HG03175 (cell line): Measurements from ENCODE around the gene KARS1.
"Not testable (repeated sequence)": the region's sequence is repeated elsewhere in the genome, so short reads cannot be mapped to it uniquely, and the experiment has no call there.

Experiments used
- ATAC-seq: cut with Tn5 transposase; IDR thresholded peaks from one replicate; pipeline ENCODE4 v1.9.1; 2021; ENCODE audit warnings: mild to moderate bottlenecking, moderate library complexity; ENCODE audit not compliant: unreplicated experiment

The KARS1 gene

GRCh38 chr16:75626806-75627205, 20.7 kb downstream of the KARS1 start:
- ATAC-seq = no peak

DNA sequence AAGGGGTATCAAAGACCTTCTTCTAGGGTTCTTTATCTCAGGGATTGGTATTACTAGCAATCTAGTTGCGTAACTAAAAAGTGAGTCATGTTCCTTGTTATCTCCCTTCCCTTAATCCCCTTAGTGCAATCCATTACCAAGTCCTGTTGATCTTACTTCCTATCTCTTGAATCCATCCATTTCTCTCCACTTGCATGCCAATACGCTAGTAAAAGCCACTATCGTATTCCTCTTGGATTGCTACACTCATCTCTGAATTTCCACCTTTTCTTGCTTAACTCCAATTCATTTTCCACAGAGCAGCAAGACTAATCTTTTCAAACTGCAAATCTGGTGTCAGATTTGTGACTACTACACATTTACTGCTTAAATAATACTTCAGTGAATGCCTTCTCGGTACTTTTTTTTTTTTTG, 22.5 kb downstream of the KARS1 start:
- ATAC-seq = no peak

DNA sequence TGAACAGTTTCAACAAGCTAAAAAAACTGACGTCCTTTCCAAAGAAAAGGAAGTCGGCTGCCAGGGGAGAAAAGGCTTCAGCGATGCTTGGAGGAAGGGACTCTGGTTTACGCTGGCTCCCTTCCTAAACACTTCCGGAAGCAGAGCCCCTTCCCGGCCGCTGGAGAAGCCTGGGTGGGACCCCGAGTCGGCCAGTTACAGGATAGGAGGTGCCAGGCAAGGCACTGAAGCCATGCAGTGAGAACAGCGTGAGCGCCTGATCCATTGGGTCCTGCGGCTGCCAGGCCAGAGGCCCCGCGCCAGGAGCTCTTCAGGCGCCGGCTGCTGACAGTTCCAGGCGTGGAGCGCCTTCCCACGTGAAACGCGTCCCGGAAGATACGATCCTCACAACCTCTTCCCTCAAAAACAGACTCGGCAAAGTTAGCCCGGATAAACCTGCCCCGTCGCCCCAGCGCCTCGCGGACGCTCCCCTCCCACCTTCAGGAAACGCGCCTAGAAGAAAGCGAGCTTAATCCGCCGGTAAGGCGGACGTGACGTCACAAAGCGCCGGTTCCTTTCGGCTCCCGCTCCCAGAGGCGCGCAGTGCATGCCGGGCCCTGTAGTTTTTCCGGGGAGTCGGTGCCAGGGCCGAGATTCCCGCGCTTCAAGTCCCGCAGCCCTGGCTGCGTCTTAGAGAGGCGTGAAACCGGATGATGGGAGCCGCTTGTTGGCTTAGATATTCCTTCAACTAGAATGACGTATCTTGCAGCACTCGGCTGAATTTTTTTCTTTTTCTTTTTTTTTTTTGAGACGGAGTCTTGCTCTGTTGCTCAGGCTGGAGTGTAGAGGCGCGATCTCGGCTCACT, 24.5 kb downstream of the KARS1 start, which contains the start of gene ADAT1:
Gene ADAT1, minus strand, starts transcription at position 521 of the 845 bp plus-strand sequence. CDS start 2,482 bp downstream, outside the sequence.
- ATAC-seq = peak; percentile 97

DNA sequence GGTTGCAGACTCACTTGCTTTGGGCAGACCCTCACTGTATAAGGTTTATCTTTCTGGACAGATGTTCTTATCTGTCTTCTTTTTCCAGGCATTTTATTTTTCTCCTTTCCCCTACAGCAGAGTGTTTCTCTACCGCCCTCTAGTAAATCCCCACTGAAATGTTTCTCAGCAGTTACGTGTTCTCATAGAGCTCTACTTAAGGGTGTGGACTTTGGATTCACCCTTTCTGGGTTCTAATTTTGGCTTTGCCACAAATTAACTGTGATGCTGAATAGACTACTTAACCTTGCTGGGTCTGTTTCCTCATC, 26.3 kb downstream of the KARS1 start:
- no peak for ATAC-seq

DNA sequence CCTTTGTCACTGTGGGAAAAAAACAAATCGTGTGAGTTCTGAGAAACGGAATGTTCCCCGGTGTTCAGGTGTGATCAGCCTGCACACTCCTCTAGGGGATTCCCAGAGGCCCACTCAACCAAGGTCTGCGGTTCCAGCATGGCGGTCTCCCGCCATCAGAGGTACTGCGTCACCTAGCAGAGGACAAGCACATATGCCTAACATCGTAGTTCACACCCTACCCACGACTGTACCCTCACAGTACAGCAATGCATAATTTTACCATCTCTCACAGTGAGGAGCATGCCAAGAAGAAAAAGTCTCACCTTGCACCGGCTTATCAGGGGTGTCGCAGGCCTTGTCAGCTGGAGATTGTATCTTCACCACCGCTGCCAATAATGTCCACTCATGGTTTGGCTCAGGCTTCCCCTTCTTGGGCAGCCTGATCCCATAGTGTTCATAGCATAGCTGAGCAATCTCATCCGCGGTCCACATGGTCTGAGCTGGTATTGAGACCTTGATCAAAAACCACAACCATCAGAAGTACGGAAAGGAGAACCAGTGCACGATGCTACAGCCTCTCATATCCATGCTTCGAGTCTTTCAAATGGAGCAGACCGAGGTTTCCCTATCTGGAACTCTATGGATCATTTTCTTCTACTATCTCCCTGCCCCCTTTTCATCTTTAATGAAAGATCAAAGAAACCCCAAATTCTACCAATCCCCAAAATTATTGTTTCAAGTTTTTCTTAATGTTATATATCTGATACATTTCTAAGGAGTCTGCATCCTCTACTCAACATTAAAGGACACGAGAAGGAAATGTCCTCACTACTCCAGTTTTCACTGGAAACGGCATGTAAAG, 26.9 kb downstream of the KARS1 start:
- ATAC-seq = no peak

DNA sequence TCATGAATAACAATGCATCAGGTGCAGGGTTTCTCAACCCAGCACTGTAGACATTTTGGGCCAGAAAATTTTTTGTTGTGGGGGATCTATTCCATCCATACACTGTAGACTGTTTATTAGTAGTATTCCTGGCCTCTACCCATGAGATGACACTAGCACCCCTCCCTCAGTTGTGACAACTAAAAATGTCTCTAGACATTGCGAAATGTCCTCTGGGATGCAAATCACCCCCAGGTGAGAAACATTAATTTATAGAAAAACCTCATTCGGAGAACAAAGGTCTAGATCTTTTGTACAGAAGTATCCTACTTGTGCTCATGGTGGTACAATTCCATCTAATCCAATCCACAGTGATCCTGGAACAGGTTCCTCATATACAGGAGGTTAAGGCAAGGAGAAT, 28.7 kb downstream of the KARS1 start:
- no peak for ATAC-seq

DNA sequence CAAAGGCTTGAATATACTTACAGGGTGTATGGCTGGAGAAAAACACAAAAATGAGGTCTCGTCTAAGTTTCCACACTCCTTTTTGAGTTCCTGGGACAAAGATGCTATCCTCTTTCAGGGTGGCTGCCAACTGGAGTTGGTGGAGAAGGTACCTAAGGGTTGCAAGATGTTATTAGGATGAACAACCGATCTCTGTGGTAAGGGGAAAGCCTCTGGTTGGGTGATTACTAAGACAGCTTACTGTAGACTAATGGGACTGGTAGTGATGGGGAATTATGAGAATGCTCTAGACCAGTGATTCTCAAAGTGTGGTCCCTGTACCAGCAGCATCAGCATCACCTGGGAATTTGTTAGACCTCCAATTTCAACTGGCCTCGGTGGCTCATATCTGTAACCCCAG, 30.3 kb downstream of the KARS1 start:
- ATAC-seq = no peak

- no peak for ATAC-seq
These were observed 30.9 kb downstream of the KARS1 start for GRCh38 chr16:75616521-75617010.

- no peak for ATAC-seq
These were observed 31.8 kb downstream of the KARS1 start for GRCh38 chr16:75615619-75616018.

- ATAC-seq = no peak
These were observed 33.2 kb downstream of the KARS1 start for GRCh38 chr16:75614066-75614897.

GRCh38 chr16:75606507-75606906, 41.0 kb downstream of the KARS1 start:
- no peak for ATAC-seq

- ATAC-seq = no peak
These were observed 44.2 kb downstream of the KARS1 start for GRCh38 chr16:75603241-75603640.

DNA sequence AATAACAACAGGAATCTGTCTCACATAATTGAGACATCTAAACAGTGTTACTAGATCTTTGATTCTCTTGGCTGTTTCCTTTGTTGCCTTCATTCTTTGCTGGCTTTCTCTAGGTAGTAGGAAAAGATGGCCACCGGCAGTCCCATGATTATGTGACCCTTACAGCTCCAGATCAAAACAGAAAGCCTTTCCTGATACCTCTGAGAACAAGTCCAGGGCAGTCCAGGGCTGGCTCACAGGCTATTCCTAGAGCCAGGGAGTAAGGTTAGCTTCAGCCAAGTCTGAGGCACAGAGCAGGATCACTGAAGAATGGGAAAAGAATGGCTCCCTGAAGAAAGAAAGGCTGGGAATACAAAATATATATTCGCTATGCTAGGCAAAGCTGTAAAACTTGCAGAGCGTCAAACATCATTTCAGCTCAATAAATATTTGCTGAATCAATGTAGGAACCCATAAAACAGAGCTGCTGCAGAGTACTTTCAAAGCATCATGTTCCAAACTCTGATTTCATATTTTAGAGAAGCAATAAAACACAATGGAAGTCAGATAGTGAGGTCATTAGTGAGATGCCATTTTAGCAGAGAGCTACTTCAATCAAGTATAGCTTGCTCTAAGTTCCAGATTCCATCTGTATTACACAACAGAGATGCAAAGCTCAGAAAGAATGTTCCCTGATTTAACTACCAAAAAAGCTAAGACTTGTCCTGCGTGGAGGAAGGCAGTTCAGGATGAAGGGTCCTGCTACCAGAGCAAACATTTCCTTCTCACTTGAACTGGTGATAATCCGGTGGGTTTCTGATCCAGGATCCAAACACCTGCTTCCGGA, 47.8 kb downstream of the KARS1 start:
- no peak for ATAC-seq

GRCh38 chr16:75593825-75594820, 53.3 kb downstream of the KARS1 start:
- no peak for ATAC-seq

DNA sequence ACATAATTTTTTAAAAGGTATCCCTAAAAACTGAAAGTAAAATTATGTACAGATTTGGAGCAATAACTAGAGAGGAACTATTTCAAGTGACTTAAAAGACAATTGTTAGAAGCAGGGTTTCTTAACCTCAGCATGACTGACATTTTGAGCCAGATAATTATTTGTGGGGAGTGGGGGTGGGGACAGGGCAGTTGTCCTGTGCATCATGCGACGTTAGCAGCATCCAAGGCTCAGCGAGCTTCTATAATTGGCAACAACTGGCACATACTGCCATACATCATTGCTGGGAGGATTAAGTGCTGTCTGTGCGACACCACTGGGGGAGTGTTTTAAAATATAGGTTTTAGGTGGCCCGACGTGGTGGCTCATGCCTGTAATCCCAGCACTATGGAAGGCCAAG, 54.2 kb downstream of the KARS1 start:
- ATAC-seq = no peak

- not testable (repeated sequence) for ATAC-seq
These were observed 55.5 kb downstream of the KARS1 start for GRCh38 chr16:75591927-75592326.

DNA sequence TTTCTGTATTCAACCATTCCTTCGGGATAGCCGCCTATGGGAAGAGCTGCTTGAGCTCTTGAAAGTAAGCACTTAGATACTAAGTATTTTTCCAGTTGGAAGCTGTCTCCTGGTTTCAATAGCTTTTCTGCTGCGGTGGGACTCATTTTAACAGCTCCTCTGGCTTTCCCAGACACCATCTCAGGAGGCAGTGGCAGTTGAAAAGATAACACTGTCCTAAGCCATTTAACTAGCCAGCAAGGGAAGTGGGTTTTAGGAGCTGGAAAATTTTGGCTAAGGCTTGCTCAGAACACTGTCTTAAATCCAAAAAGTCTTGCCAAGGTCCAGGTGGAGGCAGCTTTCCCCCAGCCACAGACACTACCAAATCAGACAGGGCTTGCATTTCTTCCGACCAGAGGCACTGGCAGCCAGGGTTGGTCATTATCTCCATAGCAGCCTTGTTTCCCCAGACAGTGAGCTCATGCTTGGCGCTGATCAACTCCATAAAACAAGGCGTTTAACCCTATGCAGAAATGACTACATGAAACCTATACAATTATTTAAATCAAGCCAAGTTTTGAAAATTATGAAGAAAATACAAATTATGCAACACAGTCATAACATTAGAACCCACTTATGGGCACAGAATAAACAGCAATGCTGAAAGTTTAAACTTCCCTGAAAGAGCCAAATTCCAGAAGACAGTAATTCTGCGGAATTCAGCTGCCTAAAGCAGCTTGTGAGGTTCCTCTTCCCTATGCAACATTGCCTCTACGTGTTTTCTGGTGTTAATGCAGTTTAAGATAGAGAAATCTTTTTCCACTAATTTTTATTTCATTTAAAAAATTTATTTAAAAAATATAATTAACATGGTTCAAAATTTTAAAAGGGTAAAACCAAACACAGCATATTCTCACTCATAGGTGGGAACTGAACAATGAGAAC, 56.3 kb downstream of the KARS1 start:
- no peak for ATAC-seq

DNA sequence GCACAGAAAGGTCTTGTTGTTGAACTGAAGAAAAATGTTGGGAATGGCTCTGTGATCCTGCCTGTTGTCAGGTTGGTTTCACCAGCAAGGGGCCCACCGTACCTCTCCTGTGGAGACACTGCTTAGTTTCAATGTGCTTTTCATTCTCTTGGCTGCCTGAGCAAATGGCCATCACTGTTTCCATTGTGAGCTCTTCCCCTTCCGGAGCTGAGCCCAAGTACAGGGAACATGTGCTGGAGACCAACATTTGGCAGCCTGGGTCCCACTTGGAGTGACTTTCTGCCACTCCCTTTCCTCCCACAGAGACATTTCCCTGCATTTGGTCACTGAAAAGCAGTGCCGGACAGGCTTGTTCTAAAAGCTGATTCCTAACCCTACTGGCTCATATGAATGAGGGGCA, 58.2 kb downstream of the KARS1 start:
- no peak for ATAC-seq
